Neural cell (in vitro differentiated cells): ENCODE data around the gene ZDHHC9. TPM values are rescaled to one million over a fixed set of nuclear protein-coding genes. Genes with fewer than 3 reads are reported as not detected.
A peak's percentile ranks its signal among the peaks of the same experiment; 100 is the strongest.

ENCODE experiments used
- H2AFZ ChIP-seq: fragments of 200-600, 300-800 bp; sonication (generic), shearing (Covaris generic); 2 replicates; pipeline ENCODE4 v1.6.0; 2014; ENCODE audit warnings: low read depth, mild to moderate bottlenecking, antibody characterized with exemption, low read length, moderate library complexity
- H3F3A ChIP-seq: fragments of 200-600 bp; shearing (Covaris generic); 2 replicates; pipeline ENCODE4 v1.6.1; 2016; ENCODE audit warnings: mild to moderate bottlenecking, moderate library complexity, mixed read lengths, antibody characterized with exemption, low read length; ENCODE audit not compliant: insufficient read depth, poor library complexity, severe bottlenecking
- H3K27ac ChIP-seq: fragments of 200-600, 300-800 bp; sonication (generic), shearing (Covaris generic); 2 replicates; pipeline ENCODE4 v1.5.1; 2014; ENCODE audit warnings: mild to moderate bottlenecking, low read length, moderate library complexity
- H3K27me3 ChIP-seq: fragments of 300-800, 200-600 bp; sonication (generic), shearing (Covaris generic); 2 replicates; pipeline ENCODE4 v1.6.0; 2014; ENCODE audit warnings: mild to moderate bottlenecking, low read depth, low read length, moderate library complexity; ENCODE audit not compliant: insufficient read depth
- H3K36me3 ChIP-seq: fragments of 300-800, 200-600 bp; sonication (generic), shearing (Covaris generic); 2 replicates; pipeline ENCODE4 v1.5.1; 2014; ENCODE audit warnings: mild to moderate bottlenecking, antibody characterized with exemption, low read length, moderate library complexity; ENCODE audit not compliant: insufficient read depth
- H3K4me2 ChIP-seq: fragments of 300-800, 200-600 bp; sonication (generic), shearing (Covaris generic); 2 replicates; pipeline ENCODE4 v1.6.0; 2014; ENCODE audit warnings: mild to moderate bottlenecking, low read length
- H3K4me3 ChIP-seq: fragments of 300-800, 200-600 bp; sonication (generic), shearing (Covaris generic); 2 replicates; pipeline ENCODE4 v1.5.1; 2014; ENCODE audit warnings: mild to moderate bottlenecking, low read length, moderate library complexity
- H3K79me2 ChIP-seq: fragments of 200-600 bp; shearing (Covaris generic); replicated peaks from 2 replicates; pipeline ENCODE4 v1.6.0; 2014; ENCODE audit warnings: mild to moderate bottlenecking, low read length, moderate library complexity; ENCODE audit not compliant: insufficient read depth
- H3K9ac ChIP-seq: fragments of 300-800, 200-600 bp; sonication (generic), shearing (Covaris generic); 2 replicates; pipeline ENCODE4 v1.6.1; 2016; ENCODE audit warnings: mild to moderate bottlenecking, low read length, mixed read lengths
- H3K9me2 ChIP-seq: fragments of 200-600 bp; shearing (Covaris generic); 2 replicates; pipeline ENCODE4 v1.6.1; 2016; ENCODE audit warnings: mild to moderate bottlenecking, low read length, mixed read lengths; ENCODE audit not compliant: insufficient read depth
- H3K9me3 ChIP-seq: fragments of 200-600, 300-800 bp; sonication (generic), shearing (Covaris generic); 2 replicates; pipeline ENCODE4 v1.6.1; 2016; ENCODE audit warnings: mild to moderate bottlenecking, mixed run types, low read length, moderate library complexity, mixed read lengths
- H4K20me1 ChIP-seq: fragments of 200-600 bp; shearing (Covaris generic); 2 replicates; pipeline ENCODE4 v1.6.1; 2016; ENCODE audit warnings: mild to moderate bottlenecking, mixed run types; ENCODE audit not compliant: insufficient read depth
- EP300 ChIP-seq: fragments of 450-650 bp; conservative IDR thresholded peaks from 2 replicates; pipeline ENCODE4 v1.6.1; 2014; ENCODE audit warnings: antibody characterized with exemption, mild to moderate bottlenecking, moderate library complexity; ENCODE audit not compliant: poor library complexity, severe bottlenecking
- EZH2 ChIP-seq: fragments of 200-600, 300-800 bp; shearing (Covaris generic), sonication (generic); IDR thresholded peaks from 2 replicates; pipeline ENCODE4 v1.6.1; 2014; ENCODE audit warnings: antibody characterized with exemption, low read length, borderline replicate concordance, mild to moderate bottlenecking; ENCODE audit not compliant: insufficient read depth, poor library complexity, severe bottlenecking
- MXI1 ChIP-seq: fragments of 450-650 bp; conservative IDR thresholded peaks from 2 replicates; pipeline ENCODE4 v1.6.1; 2014; ENCODE audit warnings: antibody characterized with exemption, mild to moderate bottlenecking; ENCODE audit not compliant: poor library complexity, severe bottlenecking
- POLR2AphosphoS5 ChIP-seq: IDR thresholded peaks from 2 replicates; pipeline ENCODE4 v1.6.1; 2012
- RAD21 ChIP-seq: fragments of 450-650 bp; conservative IDR thresholded peaks from 2 replicates; pipeline ENCODE4 v1.6.1; 2014; ENCODE audit warnings: antibody characterized with exemption, mild to moderate bottlenecking, moderate library complexity
- SMC3 ChIP-seq: fragments of 450-650 bp; conservative IDR thresholded peaks from 2 replicates; pipeline ENCODE4 v1.6.1; 2014; ENCODE audit warnings: antibody characterized with exemption, mild to moderate bottlenecking, moderate library complexity; ENCODE audit not compliant: poor library complexity
- TAF1 ChIP-seq: IDR thresholded peaks from 2 replicates; pipeline ENCODE4 v1.6.1; 2012; ENCODE audit warnings: low read depth
- polyA plus RNA-seq: library from polyadenylated mRNA; depleted of rRNA; stranded (reverse); fragments of >200 nt; gene quantifications from 2 replicates; pipeline ENCODE4 v1.2.3, GENCODE V29; 2014
- TF ChIP-seq, protein P1 (sequence below): IDR thresholded peaks from 2 replicates; pipeline ENCODE4 v1.6.1; 2012; ENCODE audit warnings: borderline replicate concordance
- TF ChIP-seq, protein P2 (sequence below): fragments of 450-650 bp; IDR thresholded peaks from 2 replicates; pipeline ENCODE4 v1.5.1; 2014; ENCODE audit warnings: antibody characterized with exemption, mild to moderate bottlenecking, moderate library complexity; ENCODE audit not compliant: poor library complexity, severe bottlenecking

The ZDHHC9 gene
- polyA plus RNA-seq, 1 donor from 2014 or later, result 24.9 TPM

DNA sequence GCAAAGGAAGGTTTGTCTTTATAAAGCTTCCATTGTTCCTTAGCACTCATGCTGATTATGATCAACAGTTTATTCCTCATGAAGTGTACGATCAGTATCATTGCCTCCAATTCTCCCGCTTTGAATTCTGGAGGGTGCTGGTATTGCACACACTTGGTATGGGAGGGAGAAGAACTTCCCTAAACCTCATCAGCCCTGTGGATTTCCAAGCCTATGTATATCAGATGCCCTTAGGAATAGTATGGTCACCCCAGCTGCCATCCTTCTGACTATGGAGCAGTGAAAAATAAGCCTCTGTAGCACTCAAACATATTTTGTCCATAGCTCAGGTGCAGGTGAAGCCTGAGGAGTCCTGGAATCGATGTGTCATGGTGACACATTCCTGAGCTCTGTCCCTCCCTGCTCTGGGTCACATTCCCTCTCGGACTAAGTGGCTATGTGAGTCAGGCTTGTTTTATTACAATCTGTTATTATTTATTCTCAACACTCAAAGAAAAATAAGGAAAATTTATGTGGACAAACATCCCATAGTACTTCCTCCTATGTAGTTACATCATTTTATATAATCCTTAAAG lies 2.0 kb upstream of the ZDHHC9 start:
- H3F3A ChIP-seq, result no peaks in the 10 kb centered on the region
- H3K9me3 ChIP-seq, result no peaks in the 10 kb centered on the region
- no peaks in the 10 kb centered on the region for H3K36me3 ChIP-seq
- H4K20me1 ChIP-seq, result no peaks in the 10 kb centered on the region
- H3K4me2 ChIP-seq, result no peak overlapping the region
- H3K27ac ChIP-seq, result no peak overlapping the region
- TF ChIP-seq MXI1, result no peak
- no peak for TF ChIP-seq SMC3
- no peak for TF ChIP-seq TAF1
- TF ChIP-seq, protein P1, sequence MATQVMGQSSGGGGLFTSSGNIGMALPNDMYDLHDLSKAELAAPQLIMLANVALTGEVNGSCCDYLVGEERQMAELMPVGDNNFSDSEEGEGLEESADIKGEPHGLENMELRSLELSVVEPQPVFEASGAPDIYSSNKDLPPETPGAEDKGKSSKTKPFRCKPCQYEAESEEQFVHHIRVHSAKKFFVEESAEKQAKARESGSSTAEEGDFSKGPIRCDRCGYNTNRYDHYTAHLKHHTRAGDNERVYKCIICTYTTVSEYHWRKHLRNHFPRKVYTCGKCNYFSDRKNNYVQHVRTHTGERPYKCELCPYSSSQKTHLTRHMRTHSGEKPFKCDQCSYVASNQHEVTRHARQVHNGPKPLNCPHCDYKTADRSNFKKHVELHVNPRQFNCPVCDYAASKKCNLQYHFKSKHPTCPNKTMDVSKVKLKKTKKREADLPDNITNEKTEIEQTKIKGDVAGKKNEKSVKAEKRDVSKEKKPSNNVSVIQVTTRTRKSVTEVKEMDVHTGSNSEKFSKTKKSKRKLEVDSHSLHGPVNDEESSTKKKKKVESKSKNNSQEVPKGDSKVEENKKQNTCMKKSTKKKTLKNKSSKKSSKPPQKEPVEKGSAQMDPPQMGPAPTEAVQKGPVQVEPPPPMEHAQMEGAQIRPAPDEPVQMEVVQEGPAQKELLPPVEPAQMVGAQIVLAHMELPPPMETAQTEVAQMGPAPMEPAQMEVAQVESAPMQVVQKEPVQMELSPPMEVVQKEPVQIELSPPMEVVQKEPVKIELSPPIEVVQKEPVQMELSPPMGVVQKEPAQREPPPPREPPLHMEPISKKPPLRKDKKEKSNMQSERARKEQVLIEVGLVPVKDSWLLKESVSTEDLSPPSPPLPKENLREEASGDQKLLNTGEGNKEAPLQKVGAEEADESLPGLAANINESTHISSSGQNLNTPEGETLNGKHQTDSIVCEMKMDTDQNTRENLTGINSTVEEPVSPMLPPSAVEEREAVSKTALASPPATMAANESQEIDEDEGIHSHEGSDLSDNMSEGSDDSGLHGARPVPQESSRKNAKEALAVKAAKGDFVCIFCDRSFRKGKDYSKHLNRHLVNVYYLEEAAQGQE, result no peak
- no peak for TF ChIP-seq EZH2
- no peaks in the 10 kb centered on the region for H3K9me2 ChIP-seq
- H3K9ac ChIP-seq, result no peak overlapping the region
- H3K27me3 ChIP-seq, result no peaks in the 10 kb centered on the region
- no peak overlapping the region for H2AFZ ChIP-seq
- H3K79me2 ChIP-seq, result peaks cover 18% of the 10 kb centered on the region
- no peak overlapping the region for H3K4me3 ChIP-seq

DNA sequence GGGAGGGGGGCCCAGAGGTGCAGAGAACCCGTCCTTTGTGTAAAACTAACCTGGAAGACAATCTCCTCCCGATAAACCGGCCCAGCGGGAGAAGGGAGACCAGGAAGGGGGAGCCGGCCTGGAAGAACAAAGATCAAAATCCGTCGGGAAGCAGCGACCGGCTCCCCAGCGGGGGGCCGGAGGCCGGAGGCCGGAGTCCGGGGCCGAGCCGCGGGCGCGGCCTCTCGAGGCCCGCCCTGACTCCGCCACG lies 552 bp downstream of the ZDHHC9 start:
- H3F3A ChIP-seq, result no peaks in the 10 kb centered on the region
- H3K9me3 ChIP-seq, result no peaks in the 10 kb centered on the region
- peaks cover 25% of the 10 kb centered on the region for H3K79me2 ChIP-seq
- H3K4me2 ChIP-seq, result no peak overlapping the region
- no peaks in the 10 kb centered on the region for H3K9me2 ChIP-seq
- H2AFZ ChIP-seq, result no peak overlapping the region
- peak overlapping the region; percentile 73 for H3K9ac ChIP-seq
- no peaks in the 10 kb centered on the region for H3K36me3 ChIP-seq
- no peak for TF ChIP-seq SMC3
- TF ChIP-seq, protein P2, sequence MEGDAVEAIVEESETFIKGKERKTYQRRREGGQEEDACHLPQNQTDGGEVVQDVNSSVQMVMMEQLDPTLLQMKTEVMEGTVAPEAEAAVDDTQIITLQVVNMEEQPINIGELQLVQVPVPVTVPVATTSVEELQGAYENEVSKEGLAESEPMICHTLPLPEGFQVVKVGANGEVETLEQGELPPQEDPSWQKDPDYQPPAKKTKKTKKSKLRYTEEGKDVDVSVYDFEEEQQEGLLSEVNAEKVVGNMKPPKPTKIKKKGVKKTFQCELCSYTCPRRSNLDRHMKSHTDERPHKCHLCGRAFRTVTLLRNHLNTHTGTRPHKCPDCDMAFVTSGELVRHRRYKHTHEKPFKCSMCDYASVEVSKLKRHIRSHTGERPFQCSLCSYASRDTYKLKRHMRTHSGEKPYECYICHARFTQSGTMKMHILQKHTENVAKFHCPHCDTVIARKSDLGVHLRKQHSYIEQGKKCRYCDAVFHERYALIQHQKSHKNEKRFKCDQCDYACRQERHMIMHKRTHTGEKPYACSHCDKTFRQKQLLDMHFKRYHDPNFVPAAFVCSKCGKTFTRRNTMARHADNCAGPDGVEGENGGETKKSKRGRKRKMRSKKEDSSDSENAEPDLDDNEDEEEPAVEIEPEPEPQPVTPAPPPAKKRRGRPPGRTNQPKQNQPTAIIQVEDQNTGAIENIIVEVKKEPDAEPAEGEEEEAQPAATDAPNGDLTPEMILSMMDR, result no peak
- TF ChIP-seq EZH2, result no peak
- TF ChIP-seq POLR2AphosphoS5, result no peak
- H3K27ac ChIP-seq, result peak overlapping the region; percentile 78
- H4K20me1 ChIP-seq, result no peaks in the 10 kb centered on the region
- peak overlapping the region; percentile 78 for H3K4me3 ChIP-seq
- no peaks in the 10 kb centered on the region for H3K27me3 ChIP-seq

DNA sequence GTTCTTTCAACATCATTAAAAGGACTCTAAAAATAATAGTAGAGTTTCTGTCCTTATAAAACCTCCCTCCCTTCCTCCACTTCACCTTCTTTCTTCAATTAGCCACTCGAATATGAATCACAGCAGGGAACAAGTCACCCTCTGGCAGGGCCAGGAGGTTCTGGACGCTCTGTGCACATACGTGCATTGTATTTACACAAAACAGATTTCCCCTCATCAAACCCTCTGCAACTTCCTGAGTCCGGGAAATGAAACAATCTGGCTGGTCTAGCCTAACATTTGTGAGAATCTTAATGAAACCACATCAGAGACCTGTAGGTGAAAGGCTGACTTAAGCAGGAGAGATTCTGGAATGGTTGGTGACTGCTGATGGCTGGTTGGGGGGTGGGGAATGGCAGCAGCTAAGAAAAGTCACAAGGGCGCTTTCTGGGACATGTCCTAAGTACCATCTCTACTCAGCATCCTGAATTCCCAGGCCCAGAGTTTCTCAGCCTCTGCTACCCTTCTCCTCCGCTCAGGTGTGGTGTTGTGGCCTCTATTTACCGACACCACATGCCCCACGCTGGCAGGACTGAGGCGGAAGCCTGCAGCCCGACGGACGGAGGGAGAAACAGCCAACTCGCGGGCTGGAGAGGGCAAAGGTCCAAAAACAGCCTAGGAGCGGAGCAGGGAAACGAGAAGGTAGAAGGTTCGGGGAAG lies 1.0 kb downstream of the ZDHHC9 start:
- H3K9me3 ChIP-seq, result no peaks in the 10 kb centered on the region
- no peaks in the 10 kb centered on the region for H3K27me3 ChIP-seq
- H3K4me2 ChIP-seq, result peak overlapping the region; percentile 48
- H2AFZ ChIP-seq, result no peak overlapping the region
- no peaks in the 10 kb centered on the region for H4K20me1 ChIP-seq
- H3K36me3 ChIP-seq, result no peaks in the 10 kb centered on the region
- peak overlapping the region; percentile 78 for H3K4me3 ChIP-seq
- peak overlapping the region; percentile 73 for H3K9ac ChIP-seq
- H3K79me2 ChIP-seq, result peaks cover 25% of the 10 kb centered on the region
- TF ChIP-seq MXI1, result no peak
- TF ChIP-seq SMC3, result no peak
- TF ChIP-seq POLR2AphosphoS5, result no peak
- TF ChIP-seq RAD21, result no peak
- TF ChIP-seq, protein P1, result no peak
- TF ChIP-seq, protein P2, result no peak
- no peak for TF ChIP-seq EP300
- no peak for TF ChIP-seq EZH2
- TF ChIP-seq TAF1, result no peak
- no peaks in the 10 kb centered on the region for H3K9me2 ChIP-seq
- peak overlapping the region; percentile 78 for H3K27ac ChIP-seq
- no peaks in the 10 kb centered on the region for H3F3A ChIP-seq
